ENCODE measurements around the gene SLC12A9.
"Not testable (repeated sequence)": the region's sequence is repeated elsewhere in the genome, so short reads cannot be mapped to it uniquely, and the experiment has no call there.

SLC12A9 gene

DNA sequence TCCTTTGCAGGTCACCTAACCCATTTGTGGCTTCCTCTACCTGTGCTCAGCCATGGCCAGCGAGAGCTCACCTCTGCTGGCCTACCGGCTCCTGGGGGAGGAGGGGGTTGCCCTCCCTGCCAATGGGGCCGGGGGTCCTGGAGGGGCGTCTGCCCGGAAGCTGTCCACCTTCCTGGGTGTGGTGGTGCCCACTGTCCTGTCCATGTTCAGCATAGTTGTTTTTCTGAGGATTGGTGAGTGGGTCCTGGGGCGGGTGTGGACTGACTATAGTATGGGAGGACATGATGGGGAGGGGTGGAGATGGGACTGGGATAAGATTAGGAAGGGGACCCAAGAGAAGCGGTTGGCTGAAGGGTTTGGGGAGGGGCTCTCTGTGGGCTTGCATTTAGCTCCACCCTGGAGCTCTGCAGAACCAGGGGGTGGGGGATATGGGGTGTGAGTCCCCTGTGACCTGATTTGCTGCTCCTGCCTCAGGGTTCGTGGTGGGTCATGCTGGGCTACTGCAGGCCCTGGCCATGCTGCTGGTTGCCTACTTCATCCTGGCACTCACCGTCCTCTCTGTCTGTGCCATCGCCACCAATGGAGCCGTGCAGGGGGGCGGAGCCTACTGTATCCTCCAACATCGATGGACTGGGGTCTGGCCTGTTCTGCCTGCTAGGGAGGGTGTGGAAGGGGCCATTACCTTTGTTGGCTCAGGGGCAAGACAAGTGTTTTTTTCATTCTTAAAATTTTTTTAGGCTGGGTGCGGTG, 1.8 kb downstream of the SLC12A9 start:
- H3K27ac ChIP-seq = peak overlapping the region; percentile 88; the same call in 1 of the 2 replicates
- TF ChIP-seq CTCF (IDR thresholded peaks at IDR 0.05) = no peak
- no peak for TF ChIP-seq ZFX (IDR thresholded peaks at IDR 0.05; ENCODE audit: borderline replicate concordance)

GRCh38 chr7:100854899-100855298, 2.4 kb downstream of the SLC12A9 start:
- not testable (repeated sequence) for H3K27ac ChIP-seq

GRCh38 chr7:100855515-100855914, 3.0 kb downstream of the SLC12A9 start:
- H3K27ac ChIP-seq = no peak overlapping the region
- TF ChIP-seq ZFX (IDR thresholded peaks at IDR 0.05; ENCODE audit: borderline replicate concordance) = no peak
- TF ChIP-seq CTCF (IDR thresholded peaks at IDR 0.05) = no peak

- no peak for TF ChIP-seq ZFX (IDR thresholded peaks at IDR 0.05; ENCODE audit: borderline replicate concordance)
- TF ChIP-seq CTCF (IDR thresholded peaks at IDR 0.05) = no peak
- no peak overlapping the region for H3K27ac ChIP-seq
These were observed 4.4 kb downstream of the SLC12A9 start for GRCh38 chr7:100856871-100857282.

- peak overlapping the region; percentile 67 for H3K27ac ChIP-seq
- no peak for TF ChIP-seq ZFX (IDR thresholded peaks at IDR 0.05; ENCODE audit: borderline replicate concordance)
- TF ChIP-seq CTCF (IDR thresholded peaks at IDR 0.05) = no peak
These were observed 7.3 kb downstream of the SLC12A9 start for GRCh38 chr7:100859856-100860255.

- H3K27ac ChIP-seq = peak overlapping the region; percentile 67
- TF ChIP-seq CTCF (IDR thresholded peaks at IDR 0.05) (no peak), ZFX (IDR thresholded peaks at IDR 0.05; ENCODE audit: borderline replicate concordance) (no peak)
These were observed 8.4 kb downstream of the SLC12A9 start for GRCh38 chr7:100860702-100861615.

- no peak for TF ChIP-seq CTCF (IDR thresholded peaks at IDR 0.05)
- H3K27ac ChIP-seq = peak overlapping the region; percentile 67
These were observed 9.1 kb downstream of the SLC12A9 start for GRCh38 chr7:100861616-100861985.

All from 22Rv1 (cell line).